GM18870 (cell line): ENCODE measurements around the gene TTC31.
"Not testable (repeated sequence)": the region's sequence is repeated elsewhere in the genome, so short reads cannot be mapped to it uniquely, and the experiment has no call there.

Experiments used
- ATAC-seq: cut with Tn5 transposase; IDR thresholded peaks from one replicate; pipeline ENCODE4 v1.9.1; 2021; ENCODE audit warnings: moderate library complexity; ENCODE audit not compliant: unreplicated experiment

Gene TTC31

GRCh38 chr2:74483675-74484164 is 839 bp downstream of the TTC31 start:
- ATAC-seq, result not testable (repeated sequence)

GRCh38 chr2:74486141-74486540 is 3.3 kb downstream of the TTC31 start:
- no peak for ATAC-seq

- ATAC-seq, result no peak
These were observed 6.0 kb downstream of the TTC31 start for GRCh38 chr2:74488643-74489481.

GRCh38 chr2:74489906-74490305 is 7.0 kb downstream of the TTC31 start:
- ATAC-seq, result no peak

- ATAC-seq, result no peak
These were observed 9.0 kb downstream of the TTC31 start for GRCh38 chr2:74491648-74492544.

GRCh38 chr2:74493546-74493945 is 10.7 kb downstream of the TTC31 start:
- ATAC-seq, result no peak

- no peak for ATAC-seq
These were observed 12.6 kb downstream of the TTC31 start for GRCh38 chr2:74495440-74495839.

GRCh38 chr2:74496997-74497776 is 14.3 kb downstream of the TTC31 start:
- ATAC-seq, result no peak

GRCh38 chr2:74497777-74498499 is 15.1 kb downstream of the TTC31 start:
- no peak for ATAC-seq

- no peak for ATAC-seq
These were observed 15.8 kb downstream of the TTC31 start for GRCh38 chr2:74498500-74499266.

- ATAC-seq, result no peak
These were observed 16.5 kb downstream of the TTC31 start, which contains the start of gene LBX2 for GRCh38 chr2:74499267-74499939. Gene LBX2, minus strand, starts transcription at chr2:74499603. Its CDS starts 66 bp downstream, at chr2:74499537.

GRCh38 chr2:74499940-74500577 is 17.2 kb downstream of the TTC31 start:
- no peak for ATAC-seq

GRCh38 chr2:74500578-74500946 is 17.7 kb downstream of the TTC31 start:
- no peak for ATAC-seq

- ATAC-seq, result no peak
These were observed 18.6 kb downstream of the TTC31 start for GRCh38 chr2:74501335-74502071.

GRCh38 chr2:74502147-74502719 is 19.4 kb downstream of the TTC31 start:
- ATAC-seq, result no peak

- no peak for ATAC-seq
These were observed 20.0 kb downstream of the TTC31 start for GRCh38 chr2:74502720-74503505.
